HEK293 (cell line): ENCODE data around the gene SERPINB6.

Experiments used
- CTCF ChIA-PET: fragments of 350-600 bp; formaldehyde crosslinking; extraction: SDS; loops from one replicate; lab custom pipeline; 2021; ENCODE audit warnings: antibody characterized with exemption; lab: Yijun Ruan, JAX
- POLR2A ChIA-PET: fragments of 300-600 bp; formaldehyde crosslinking; extraction: SDS; loops from one replicate; lab custom pipeline; 2020; ENCODE audit warnings: antibody characterized with exemption, inconsistent platforms; lab: Yijun Ruan, JAX
- H3K27ac ChIP-seq: fragments of 200-500 bp; sonication (Bioruptor generic); 2 replicates; pipeline ENCODE4 v1.5.1; 2014; ENCODE audit warnings: low read depth, low read length, control low read depth, inconsistent platforms; ENCODE audit errors: extremely low read depth
- H3K36me3 ChIP-seq, 2 experiments: fragments of 200-500 bp in 1 of 2; sonication (Bioruptor generic) in 1 of 2; 1 replicate in 1 of 2; 2 replicates in 1 of 2; pipeline ENCODE4 v1.5.1; 2014 to 2017; ENCODE audit warnings: inconsistent platforms in 2 of 2, low read length in 2 of 2; ENCODE audit not compliant: control insufficient read depth in 2 of 2, insufficient read depth in 1 of 2
- H3K4me1 ChIP-seq: fragments of 200-500 bp; sonication (Bioruptor generic); 2 replicates; pipeline ENCODE4 v1.5.1; 2014; ENCODE audit warnings: mild to moderate bottlenecking, low read length, inconsistent platforms; ENCODE audit not compliant: control insufficient read depth, insufficient read depth
- H3K4me3 ChIP-seq: 2 replicates; pipeline ENCODE4 v1.5.1; 2011; ENCODE audit warnings: low read depth, mild to moderate bottlenecking, control low read depth, low read length, moderate library complexity
- H3K9me3 ChIP-seq: fragments of 200-500 bp; sonication (Bioruptor generic); 2 replicates; pipeline ENCODE4 v1.5.1; 2014; ENCODE audit warnings: low read depth, low read length, inconsistent platforms; ENCODE audit not compliant: control insufficient read depth, insufficient read depth
- ATF2 ChIP-seq: fragments of 450-650 bp; formaldehyde crosslinking; IDR thresholded peaks from 2 replicates; pipeline ENCODE4 v1.5.1; 2016; ENCODE audit warnings: missing biosample characterization, missing genetic modification characterization, low read depth
- GFI1B ChIP-seq: fragments of 450-650 bp; formaldehyde crosslinking; IDR thresholded peaks from 2 replicates; pipeline ENCODE4 v1.5.1; 2016; ENCODE audit warnings: missing biosample characterization, missing genetic modification characterization
- GLIS2 ChIP-seq: fragments of 450-650 bp; formaldehyde crosslinking; IDR thresholded peaks from 2 replicates; pipeline ENCODE4 v1.5.1; 2016; ENCODE audit warnings: missing biosample characterization, missing genetic modification characterization
- KLF10 ChIP-seq: fragments of 450-650 bp; IDR thresholded peaks from 2 replicates; pipeline ENCODE4 v1.5.1; 2018; ENCODE audit warnings: missing biosample characterization, mild to moderate bottlenecking, missing genetic modification characterization
- MZF1 ChIP-seq: fragments of 450-650 bp; formaldehyde crosslinking; IDR thresholded peaks from 2 replicates; pipeline ENCODE4 v1.5.1; 2017; ENCODE audit warnings: missing biosample characterization, missing genetic modification characterization, borderline replicate concordance
- REPIN1 ChIP-seq: fragments of 450-650 bp; formaldehyde crosslinking; IDR thresholded peaks from 2 replicates; pipeline ENCODE4 v1.5.1; 2017; ENCODE audit warnings: missing biosample characterization, missing genetic modification characterization, low read depth
- TCF7L2 ChIP-seq: IDR thresholded peaks from 2 replicates; pipeline ENCODE4 v1.6.1; 2011; ENCODE audit warnings: low read depth, mild to moderate bottlenecking, inconsistent platforms, low read length, moderate library complexity, borderline replicate concordance
- TSHZ1 ChIP-seq: fragments of 450-650 bp; formaldehyde crosslinking; IDR thresholded peaks from 2 replicates; pipeline ENCODE4 v1.5.1; 2016; ENCODE audit warnings: missing biosample characterization, missing genetic modification characterization, borderline replicate concordance
- WT1 ChIP-seq: fragments of 450-650 bp; formaldehyde crosslinking; IDR thresholded peaks from 2 replicates; pipeline ENCODE4 v1.5.1; 2016; ENCODE audit warnings: missing biosample characterization, missing genetic modification characterization
- ZBTB6 ChIP-seq: fragments of 450-650 bp; formaldehyde crosslinking; IDR thresholded peaks from 2 replicates; pipeline ENCODE4 v1.5.1; 2017; ENCODE audit warnings: missing biosample characterization, missing genetic modification characterization
- ZNF169 ChIP-seq: fragments of 450-650 bp; formaldehyde crosslinking; IDR thresholded peaks from 2 replicates; pipeline ENCODE4 v1.5.1; 2016; ENCODE audit warnings: missing biosample characterization, missing genetic modification characterization
- ZNF175 ChIP-seq: fragments of 450-650 bp; formaldehyde crosslinking; IDR thresholded peaks from 2 replicates; pipeline ENCODE4 v1.5.1; 2016; ENCODE audit warnings: missing biosample characterization, missing genetic modification characterization
- ZNF184 ChIP-seq: fragments of 450-650 bp; IDR thresholded peaks from 2 replicates; pipeline ENCODE4 v1.5.1; 2018; ENCODE audit warnings: missing biosample characterization, mild to moderate bottlenecking, missing genetic modification characterization
- ZNF24 ChIP-seq: fragments of 450-650 bp; formaldehyde crosslinking; IDR thresholded peaks from 2 replicates; pipeline ENCODE4 v1.5.1; 2016; ENCODE audit warnings: missing biosample characterization, missing genetic modification characterization
- ZNF341 ChIP-seq: fragments of 450-650 bp; formaldehyde crosslinking; IDR thresholded peaks from 2 replicates; pipeline ENCODE4; 2016; ENCODE audit warnings: low read depth, missing biosample characterization, missing genetic modification characterization
- ZNF350 ChIP-seq: fragments of 450-650 bp; formaldehyde crosslinking; IDR thresholded peaks from 2 replicates; pipeline ENCODE4 v1.5.0; 2017; ENCODE audit warnings: missing biosample characterization, mild to moderate bottlenecking, missing genetic modification characterization
- ZNF416 ChIP-seq: fragments of 450-650 bp; formaldehyde crosslinking; IDR thresholded peaks from 2 replicates; pipeline ENCODE4 v1.5.1; 2016; ENCODE audit warnings: missing biosample characterization, missing genetic modification characterization
- ZNF423 ChIP-seq: fragments of 450-650 bp; formaldehyde crosslinking; IDR thresholded peaks from 2 replicates; pipeline ENCODE4 v1.5.1; 2016; ENCODE audit warnings: missing biosample characterization, missing genetic modification characterization
- ZNF426 ChIP-seq: fragments of 450-650 bp; formaldehyde crosslinking; IDR thresholded peaks from 2 replicates; pipeline ENCODE4 v1.5.1; 2017; ENCODE audit warnings: missing biosample characterization, missing genetic modification characterization, mild to moderate bottlenecking, inconsistent platforms, moderate library complexity
- ZNF501 ChIP-seq: fragments of 450-650 bp; formaldehyde crosslinking; IDR thresholded peaks from 2 replicates; pipeline ENCODE4 v1.5.1; 2016; ENCODE audit warnings: missing biosample characterization, missing genetic modification characterization
- ZNF600 ChIP-seq: fragments of 450-650 bp; formaldehyde crosslinking; IDR thresholded peaks from 2 replicates; pipeline ENCODE4 v1.5.1; 2016; ENCODE audit warnings: missing biosample characterization, missing genetic modification characterization
- ZNF654 ChIP-seq: fragments of 450-650 bp; formaldehyde crosslinking; IDR thresholded peaks from 2 replicates; pipeline ENCODE4 v1.5.1; 2016; ENCODE audit warnings: low read depth, missing biosample characterization, missing genetic modification characterization
- ZNF701 ChIP-seq: fragments of 450-650 bp; formaldehyde crosslinking; IDR thresholded peaks from 2 replicates; pipeline ENCODE4 v1.5.1; 2016; ENCODE audit warnings: missing biosample characterization, missing genetic modification characterization
- ZNF704 ChIP-seq: fragments of 450-650 bp; formaldehyde crosslinking; IDR thresholded peaks from 2 replicates; pipeline ENCODE4 v1.5.1; 2016; ENCODE audit warnings: missing biosample characterization, missing genetic modification characterization
- ZSCAN5A ChIP-seq: fragments of 450-650 bp; formaldehyde crosslinking; IDR thresholded peaks from 2 replicates; pipeline ENCODE4 v1.5.1; 2016; ENCODE audit warnings: missing biosample characterization, missing genetic modification characterization

The SERPINB6 gene

GRCh38 chr6:2919401-2919800 lies 52.0 kb downstream of the SERPINB6 start:
- POLR2A ChIA-PET, result no interaction called here
- no peaks in the 10 kb centered on the region for H3K4me1 ChIP-seq
- no peak overlapping the region for H3K4me3 ChIP-seq
- TF ChIP-seq GLIS2 (tag by site-specific recombination), result no peak
- no peak for TF ChIP-seq ZNF654 (tag by site-specific recombination)
- TF ChIP-seq ZNF600 (tag by site-specific recombination), result no peak
- no peak for TF ChIP-seq ZNF701
- TF ChIP-seq ZNF426 (tag by site-specific recombination), result no peak
- TF ChIP-seq ZNF169 (tag by site-specific recombination), result no peak
- no peak for TF ChIP-seq ZBTB6 (tag by site-specific recombination)
- no peak for TF ChIP-seq REPIN1 (tag by site-specific recombination)
- no peak for TF ChIP-seq ZNF416 (tag by site-specific recombination)
- no peak for TF ChIP-seq ZNF24 (tag by site-specific recombination)
- TF ChIP-seq TCF7L2, result no peak
- TF ChIP-seq ZNF341 (tag by site-specific recombination), result no peak
- no peak for TF ChIP-seq ZNF350
- no peak for TF ChIP-seq ZNF184 (tag by site-specific recombination)
- no peak for TF ChIP-seq ZNF423
- TF ChIP-seq, all 188 proteins: peak for 0
- Histone ChIP-seq H3K27ac (no peak overlapping the region), H3K9me3 (no peaks in the 10 kb centered on the region), H3K36me3 (no peaks in the 10 kb centered on the region)
- CTCF ChIA-PET, result interaction anchor here (0.8 kb wide), 1 partner anchor 15 kb away, joined by 3 read pairs; no protein-coding TSS in a partner anchor

GRCh38 chr6:2918936-2919335 lies 52.4 kb downstream of the SERPINB6 start:
- TF ChIP-seq WT1 (tag by site-specific recombination), result no peak
- no peak for TF ChIP-seq ATF2 (tag by site-specific recombination)
- TF ChIP-seq ZSCAN5A, result no peak
- no peak for TF ChIP-seq TSHZ1 (tag by site-specific recombination)
- no peak for TF ChIP-seq ZNF175 (tag by site-specific recombination)
- no peak for TF ChIP-seq ZNF501 (tag by site-specific recombination)
- no peak for TF ChIP-seq GFI1B (tag by site-specific recombination)
- TF ChIP-seq ZNF704 (tag by site-specific recombination), result no peak
- TF ChIP-seq MZF1 (tag by site-specific recombination), result no peak
- TF ChIP-seq KLF10 (tag by site-specific recombination), result no peak
- Histone ChIP-seq H3K9me3 (no peaks in the 10 kb centered on the region), H3K36me3 (no peaks in the 10 kb centered on the region), H3K4me1 (no peaks in the 10 kb centered on the region), H3K27ac (no peak overlapping the region), H3K4me3 (no peak overlapping the region)
- POLR2A ChIA-PET, result no interaction called here
- CTCF ChIA-PET, result no interaction called here
